ENCODE data around the gene RCCD1. TPM values are rescaled to one million over a fixed set of nuclear protein-coding genes. Genes with fewer than 3 reads are reported as not detected.

Gene RCCD1
- polyA plus RNA-seq, 12 donors = 9.9 to 24.5 (median 13.6) TPM; not detected in 1

DNA sequence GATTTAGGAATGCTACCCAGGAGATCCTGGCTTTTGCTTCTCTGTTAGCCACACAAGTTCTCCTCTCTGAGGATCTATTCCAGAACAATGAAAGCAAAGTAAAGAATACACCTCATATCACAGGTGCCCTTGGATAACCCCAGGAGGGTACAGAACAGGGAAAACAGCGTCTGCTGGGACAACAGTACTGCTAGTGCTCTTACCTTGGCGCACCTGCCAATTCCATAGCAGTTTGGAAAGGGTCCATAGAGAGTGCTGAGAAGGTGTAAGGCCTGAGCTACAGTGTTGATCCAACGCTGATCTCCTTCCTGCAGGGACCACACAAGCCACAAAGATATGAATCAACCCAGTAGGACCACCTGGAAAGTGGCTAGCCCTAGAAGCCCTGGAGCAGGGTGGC lies 52.6 kb downstream of the RCCD1 start:
- no peak for DNase-seq

Other genes with a start within 250 kb of the RCCD1 start
- gene BLM, start 237.5 kb upstream of the RCCD1 start, polyA plus RNA-seq (ENCODE audit: insufficient read length in 12 of 12) = 1 to 10 TPM in 11 of 12 donors, not detected in 1; 2.6 to 9.0 (median 6.3) TPM
- 10 to 100 TPM in 11 of 12 donors, not detected in 1; 21.5 to 53.8 (median 27.9) TPM for gene FURIN, start 86.3 kb upstream of the RCCD1 start, polyA plus RNA-seq (ENCODE audit: insufficient read length in 12 of 12)
- 10 to 100 TPM in 9 of 12 donors, 1 to 10 TPM in 2, not detected in 1; 7.8 to 24.1 (median 11.4) TPM for gene FES, start 70.4 kb upstream of the RCCD1 start, polyA plus RNA-seq (ENCODE audit: insufficient read length in 12 of 12)
- gene MAN2A2, start 51.6 kb upstream of the RCCD1 start, polyA plus RNA-seq (ENCODE audit: insufficient read length in 12 of 12) = 10 to 100 TPM in 11 of 12 donors, not detected in 1; 25.4 to 66.1 (median 35.7) TPM
- gene HDDC3, start 22.3 kb upstream of the RCCD1 start, polyA plus RNA-seq (ENCODE audit: insufficient read length in 12 of 12) = 10 to 100 TPM in 2 of 12 donors, 1 to 10 TPM in 9, not detected in 1; 7.2 to 12.6 (median 8.9) TPM
- gene UNC45A, start 19.6 kb upstream of the RCCD1 start, polyA plus RNA-seq (ENCODE audit: insufficient read length in 12 of 12) = 10 to 100 TPM in 11 of 12 donors, not detected in 1; 21.8 to 49.6 (median 26.0) TPM
- 10 to 100 TPM in 11 of 12 donors, not detected in 1; 28.7 to 93.6 (median 44.7) TPM for gene PRC1, start 39.7 kb downstream of the RCCD1 start, polyA plus RNA-seq (ENCODE audit: insufficient read length in 12 of 12)
- 10 to 100 TPM in 9 of 12 donors, 1 to 10 TPM in 2, not detected in 1; 7.1 to 46.9 (median 11.2) TPM for gene VPS33B, start 67.7 kb downstream of the RCCD1 start, polyA plus RNA-seq (ENCODE audit: insufficient read length in 12 of 12)
- 1 to 10 TPM in 10 of 12 donors, under 1 TPM in 1, not detected in 1; 0.94 to 5.4 (median 3.1) TPM for gene SV2B, start 145.4 kb downstream of the RCCD1 start, polyA plus RNA-seq (ENCODE audit: insufficient read length in 12 of 12)